GM12892 (cell line): ENCODE data around the gene CERS5.

ENCODE experiments used
- POLR2A ChIP-seq: IDR thresholded peaks from 2 replicates; pipeline ENCODE4 v1.6.1; 2011; ENCODE audit warnings: low read depth, low read length, control low read depth
- POLR2AphosphoS5 ChIP-seq: IDR thresholded peaks from 2 replicates; pipeline ENCODE4 v1.6.1; 2011; ENCODE audit warnings: low read depth, low read length, control low read depth
- TAF1 ChIP-seq: IDR thresholded peaks from 2 replicates; pipeline ENCODE4 v1.6.1; 2011; ENCODE audit warnings: low read depth, mild to moderate bottlenecking, control low read depth, low read length, borderline replicate concordance

DNA sequence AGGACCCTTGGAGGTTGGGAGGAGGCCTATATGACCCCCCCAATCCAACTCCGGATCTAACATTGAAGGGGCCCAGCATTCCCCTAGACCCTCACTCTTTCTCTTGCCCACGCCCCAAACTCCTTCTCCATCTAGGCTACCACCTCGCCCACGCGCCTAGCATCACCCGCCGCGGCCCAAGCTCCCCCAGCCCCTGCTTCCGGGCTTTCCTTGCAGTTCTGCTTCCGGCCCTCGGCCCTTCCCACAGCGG lies 445 bp downstream of the CERS5 start:
- no peak for TF ChIP-seq POLR2A
- no peak for TF ChIP-seq TAF1
- no peak for TF ChIP-seq POLR2AphosphoS5
